Peyer's patch (tissue), 4 donors: Measurements from ENCODE around the gene SLC25A26. TPM values are rescaled to one million over a fixed set of nuclear protein-coding genes. Genes with fewer than 3 reads are reported as not detected.
"Not testable (repeated sequence)": the region's sequence is repeated elsewhere in the genome, so short reads cannot be mapped to it uniquely, and the experiment has no call there.

Source experiments
- DNase-seq, 3 donors: peaks; one replicate each; pipeline ENCODE4 v3.0.0-alpha.2; 2017 to 2019
- H3K27ac ChIP-seq, 4 donors: fragments of 200-600 bp; sonication (generic); one replicate each; pipeline ENCODE4 v1.5.1; 2016 to 2019
- H3K27me3 ChIP-seq, 2 donors: fragments of 200-600 bp; sonication (generic); one replicate each; pipeline ENCODE4 v1.5.1; 2019
- H3K36me3 ChIP-seq, 3 donors: fragments of 200-600 bp; sonication (generic); one replicate each; pipeline ENCODE4 v1.5.1; 2016 to 2019
- H3K4me1 ChIP-seq, 4 donors: fragments of 200-600 bp; sonication (generic); one replicate each; pipeline ENCODE4 v1.5.1; 2016 to 2019
- H3K4me3 ChIP-seq, 4 donors: fragments of 200-600 bp; sonication (generic); 1 replicate in 3 of 4; 2 replicates in 1 of 4; pipeline ENCODE4 v1.5.1; 2016 to 2019; ENCODE audit warnings: mild to moderate bottlenecking in 1 of 4
- H3K9me3 ChIP-seq, 4 donors: fragments of 200-600 bp; sonication (generic); one replicate each; pipeline ENCODE4 v1.5.1; 2016 to 2019; ENCODE audit warnings: mild to moderate bottlenecking in 1 of 4
- CTCF ChIP-seq, 6 experiments: fragments of 450-650 bp in 4 of 6; fragments of 200-600 bp in 2 of 6; sonication (generic) in 1 of 6; IDR thresholded peaks; one replicate each; pipeline ENCODE4 v1.5.1; 2017 to 2019; ENCODE audit warnings: antibody characterized with exemption in 6 of 6, mild to moderate bottlenecking in 3 of 6, moderate library complexity in 1 of 6
- POLR2A ChIP-seq, 2 donors: fragments of 450-650 bp; IDR thresholded peaks; one replicate each; pipeline ENCODE4 v1.5.1; 2017; ENCODE audit warnings: antibody characterized with exemption in 2 of 2, mild to moderate bottlenecking in 2 of 2, moderate library complexity in 2 of 2
- total RNA-seq, 4 donors: library from RNA; depleted of rRNA; stranded (reverse); fragments of >200 nt; gene quantifications; one replicate each; pipeline ENCODE4 v1.1.0, GENCODE V29; 2016

The SLC25A26 gene
- total RNA-seq, 4 donors from 2014 or later: 11.9 to 28.9 (median 17.7) TPM

- Histone ChIP-seq H3K9me3 (no peaks in the 10 kb centered on the region), H3K27ac (no peak overlapping the region), H3K27me3 (no peaks in the 10 kb centered on the region), H3K36me3 (no peaks in the 10 kb centered on the region), H3K4me3 (no peak overlapping the region), H3K4me1 (no peaks in the 10 kb centered on the region)
- no peak for TF ChIP-seq POLR2A (IDR thresholded peaks at IDR 0.05)
- TF ChIP-seq CTCF (IDR thresholded peaks at IDR 0.05): no peak
- DNase-seq: no peak
These were observed 12.6 kb upstream of the SLC25A26 start for GRCh38 chr3:66208189-66208588.

GRCh38 chr3:66210687-66211295, 10.0 kb upstream of the SLC25A26 start:
- Histone ChIP-seq H3K36me3 (no peaks in the 10 kb centered on the region), H3K4me3 (no peak overlapping the region), H3K27me3 (no peaks in the 10 kb centered on the region), H3K4me1 (no peaks in the 10 kb centered on the region), H3K27ac (no peak overlapping the region), H3K9me3 (no peaks in the 10 kb centered on the region)
- TF ChIP-seq CTCF (IDR thresholded peaks at IDR 0.05) (no peak), POLR2A (IDR thresholded peaks at IDR 0.05) (no peak)
- DNase-seq: no peak

GRCh38 chr3:66211779-66212178, 9.0 kb upstream of the SLC25A26 start:
- no peak for DNase-seq
- TF ChIP-seq CTCF (IDR thresholded peaks at IDR 0.05) (no peak), POLR2A (IDR thresholded peaks at IDR 0.05) (no peak)
- no peaks in the 10 kb centered on the region for H3K9me3 ChIP-seq
- no peaks in the 10 kb centered on the region for H3K27me3 ChIP-seq
- no peaks in the 10 kb centered on the region for H3K36me3 ChIP-seq
- H3K4me3 ChIP-seq: no peak overlapping the region
- no peak overlapping the region for H3K27ac ChIP-seq
- no peaks in the 10 kb centered on the region for H3K4me1 ChIP-seq

- Histone ChIP-seq H3K4me3 (no peak overlapping the region), H3K9me3 (no peaks in the 10 kb centered on the region), H3K4me1 (peaks cover 0 to 3% (median 0%) of the 10 kb centered on the region in 4 donors), H3K36me3 (no peaks in the 10 kb centered on the region), H3K27me3 (no peaks in the 10 kb centered on the region), H3K27ac (no peak overlapping the region)
- TF ChIP-seq POLR2A (IDR thresholded peaks at IDR 0.05) (no peak), CTCF (IDR thresholded peaks at IDR 0.05) (no peak)
- DNase-seq: no peak
These were observed 5.7 kb upstream of the SLC25A26 start for GRCh38 chr3:66215106-66215505.

- Histone ChIP-seq H3K27me3 (no peaks in the 10 kb centered on the region), H3K27ac (peak overlapping the region in 3 of 4 donors; percentile 19 to 82 (median 71)), H3K36me3 (no peaks in the 10 kb centered on the region), H3K4me3 (peak overlapping the region; percentile 77 to 85 (median 83)), H3K9me3 (no peaks in the 10 kb centered on the region), H3K4me1 (peaks cover 0 to 5% (median 0%) of the 10 kb centered on the region in 4 donors)
- TF ChIP-seq POLR2A (IDR thresholded peaks at IDR 0.05) (no peak), CTCF (IDR thresholded peaks at IDR 0.05) (no peak)
- DNase-seq: no peak
These were observed 735 bp upstream of the SLC25A26 start for GRCh38 chr3:66220066-66220465.

GRCh38 chr3:66224220-66224619, 3.4 kb downstream of the SLC25A26 start:
- H3K27ac ChIP-seq: no peak overlapping the region
- no peak for DNase-seq

GRCh38 chr3:66226093-66226492, 5.3 kb downstream of the SLC25A26 start:
- not testable (repeated sequence) for H3K27me3 ChIP-seq, H3K27ac ChIP-seq, DNase-seq

More at GRCh38 chr3:66224220-66224619, 3.4 kb downstream of the SLC25A26 start:
- Histone ChIP-seq H3K9me3 (no peaks in the 10 kb centered on the region), H3K36me3 (no peaks in the 10 kb centered on the region), H3K27me3 (no peaks in the 10 kb centered on the region), H3K4me3 (no peak overlapping the region), H3K4me1 (peaks cover 0 to 5% (median 0%) of the 10 kb centered on the region in 4 donors)
- TF ChIP-seq CTCF (IDR thresholded peaks at IDR 0.05): no peak
- TF ChIP-seq POLR2A (IDR thresholded peaks at IDR 0.05): no peak

More at GRCh38 chr3:66226093-66226492, 5.3 kb downstream of the SLC25A26 start:
- H3K9me3 ChIP-seq, H3K4me1 ChIP-seq, H3K4me3 ChIP-seq, H3K36me3 ChIP-seq: not testable (repeated sequence)
